Osteoblast (primary cell): ENCODE measurements around the gene LYG2. TPM values are rescaled to one million over a fixed set of nuclear protein-coding genes. Genes with fewer than 3 reads are reported as not detected.
"Not testable (repeated sequence)": the region's sequence is repeated elsewhere in the genome, so short reads cannot be mapped to it uniquely, and the experiment has no call there.

Experiments used
- DNase-seq: peaks from one replicate; pipeline ENCODE4 v3.0.0; 2011; ENCODE audit warnings: low spot score, mixed read lengths; ENCODE audit not compliant: insufficient read length; ENCODE audit errors: missing footprints
- H2AFZ ChIP-seq: 2 replicates; pipeline ENCODE4 v1.6.0; 2011; ENCODE audit warnings: mild to moderate bottlenecking, low read length
- H3K27ac ChIP-seq: 2 replicates; pipeline ENCODE4 v1.5.1; 2011; ENCODE audit warnings: mild to moderate bottlenecking, low read depth, low read length, moderate library complexity
- H3K27me3 ChIP-seq: 2 replicates; pipeline ENCODE4 v1.6.0; 2012; ENCODE audit warnings: mild to moderate bottlenecking, control low read depth, inconsistent platforms, low read length, moderate library complexity; ENCODE audit not compliant: insufficient read depth
- H3K36me3 ChIP-seq: 2 replicates; pipeline ENCODE4 v1.5.1; 2011; ENCODE audit warnings: mild to moderate bottlenecking, low read length, control low read depth, moderate library complexity; ENCODE audit not compliant: insufficient read depth
- H3K4me1 ChIP-seq: 2 replicates; pipeline ENCODE4 v1.5.1; 2011; ENCODE audit warnings: mild to moderate bottlenecking, low read length, control low read depth, moderate library complexity; ENCODE audit not compliant: insufficient read depth
- H3K4me2 ChIP-seq: 2 replicates; pipeline ENCODE4 v1.6.0; 2011; ENCODE audit warnings: mild to moderate bottlenecking, low read length; ENCODE audit not compliant: insufficient read depth
- H3K4me3 ChIP-seq: fragments of 200-600 bp; sonication (generic); 3 replicates; pipeline ENCODE4 v1.5.1; 2012; ENCODE audit warnings: mild to moderate bottlenecking, low read length, inconsistent platforms; ENCODE audit not compliant: insufficient read depth
- H3K79me2 ChIP-seq: 2 replicates; pipeline ENCODE4 v1.6.0; 2012; ENCODE audit warnings: mild to moderate bottlenecking, low read length, control low read depth, inconsistent platforms; ENCODE audit not compliant: insufficient read depth
- H3K9me3 ChIP-seq: 2 replicates; pipeline ENCODE4 v1.5.1; 2011; ENCODE audit warnings: low read depth, low read length, control low read depth
- H4K20me1 ChIP-seq: 2 replicates; pipeline ENCODE4 v1.6.0; 2012; ENCODE audit warnings: mild to moderate bottlenecking, low read length, control low read depth; ENCODE audit not compliant: insufficient read depth
- total RNA-seq: library from RNA; depleted of rRNA; stranded (reverse); fragments of >200 nt; gene quantifications from 2 replicates; pipeline ENCODE4 v1.2.3, GENCODE V29; 2012
- TF ChIP-seq, protein P1 (sequence below): IDR thresholded peaks from 2 replicates; pipeline ENCODE4 v1.5.1; 2011; ENCODE audit warnings: mild to moderate bottlenecking, low read depth, low read length, moderate library complexity; ENCODE audit errors: extremely low read depth

The LYG2 gene
- total RNA-seq: not detected in 2 replicates

- H3K79me2 ChIP-seq: no peaks in the 10 kb centered on the region
- no peak within 1 kb of the TSS for H3K27ac ChIP-seq
- no peaks in the 10 kb centered on the region for H3K27me3 ChIP-seq
- H3K4me3 ChIP-seq: no peak within 1 kb of the TSS
- no peak within 1 kb of the TSS for H3K4me2 ChIP-seq
- no peaks in the 10 kb centered on the region for H4K20me1 ChIP-seq
- no peaks in the 10 kb centered on the region for H3K4me1 ChIP-seq
- H3K36me3 ChIP-seq: no peaks in the 10 kb centered on the region
- TF ChIP-seq, protein P1, sequence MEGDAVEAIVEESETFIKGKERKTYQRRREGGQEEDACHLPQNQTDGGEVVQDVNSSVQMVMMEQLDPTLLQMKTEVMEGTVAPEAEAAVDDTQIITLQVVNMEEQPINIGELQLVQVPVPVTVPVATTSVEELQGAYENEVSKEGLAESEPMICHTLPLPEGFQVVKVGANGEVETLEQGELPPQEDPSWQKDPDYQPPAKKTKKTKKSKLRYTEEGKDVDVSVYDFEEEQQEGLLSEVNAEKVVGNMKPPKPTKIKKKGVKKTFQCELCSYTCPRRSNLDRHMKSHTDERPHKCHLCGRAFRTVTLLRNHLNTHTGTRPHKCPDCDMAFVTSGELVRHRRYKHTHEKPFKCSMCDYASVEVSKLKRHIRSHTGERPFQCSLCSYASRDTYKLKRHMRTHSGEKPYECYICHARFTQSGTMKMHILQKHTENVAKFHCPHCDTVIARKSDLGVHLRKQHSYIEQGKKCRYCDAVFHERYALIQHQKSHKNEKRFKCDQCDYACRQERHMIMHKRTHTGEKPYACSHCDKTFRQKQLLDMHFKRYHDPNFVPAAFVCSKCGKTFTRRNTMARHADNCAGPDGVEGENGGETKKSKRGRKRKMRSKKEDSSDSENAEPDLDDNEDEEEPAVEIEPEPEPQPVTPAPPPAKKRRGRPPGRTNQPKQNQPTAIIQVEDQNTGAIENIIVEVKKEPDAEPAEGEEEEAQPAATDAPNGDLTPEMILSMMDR: no peak
- no peaks in the 10 kb centered on the region for H3K9me3 ChIP-seq
- H2AFZ ChIP-seq: no peak within 1 kb of the TSS
- DNase-seq: no peak
Measured at GRCh38 chr2:99255491-99256318, at the start of gene LYG2. Gene LYG2 (minus strand): TSS chr2:99255666. CDS start chr2:99254260, 1,406 bp downstream.

GRCh38 chr2:99301097-99301496 lies 45.6 kb upstream of the LYG2 start, which contains the start of gene LYG1:
Gene LYG1 (minus strand): TSS chr2:99301197. CDS start chr2:99295670, 5,527 bp downstream.
- H3K27ac ChIP-seq, H4K20me1 ChIP-seq, H2AFZ ChIP-seq, DNase-seq, H3K27me3 ChIP-seq, H3K4me3 ChIP-seq, H3K36me3 ChIP-seq, H3K4me1 ChIP-seq, H3K4me2 ChIP-seq, H3K79me2 ChIP-seq, H3K9me3 ChIP-seq: not testable (repeated sequence)

GRCh38 chr2:99299580-99299979 lies 44.1 kb upstream of the LYG2 start:
- Histone ChIP-seq H2AFZ (no peak overlapping the region), H3K4me3 (no peak overlapping the region), H3K79me2 (no peaks in the 10 kb centered on the region), H3K36me3 (no peaks in the 10 kb centered on the region), H3K27ac (no peak overlapping the region), H3K4me1 (no peaks in the 10 kb centered on the region), H4K20me1 (no peaks in the 10 kb centered on the region), H3K9me3 (no peaks in the 10 kb centered on the region), H3K27me3 (no peaks in the 10 kb centered on the region), H3K4me2 (no peak overlapping the region)
- TF ChIP-seq, protein P1: no peak
- no peak for DNase-seq

DNA sequence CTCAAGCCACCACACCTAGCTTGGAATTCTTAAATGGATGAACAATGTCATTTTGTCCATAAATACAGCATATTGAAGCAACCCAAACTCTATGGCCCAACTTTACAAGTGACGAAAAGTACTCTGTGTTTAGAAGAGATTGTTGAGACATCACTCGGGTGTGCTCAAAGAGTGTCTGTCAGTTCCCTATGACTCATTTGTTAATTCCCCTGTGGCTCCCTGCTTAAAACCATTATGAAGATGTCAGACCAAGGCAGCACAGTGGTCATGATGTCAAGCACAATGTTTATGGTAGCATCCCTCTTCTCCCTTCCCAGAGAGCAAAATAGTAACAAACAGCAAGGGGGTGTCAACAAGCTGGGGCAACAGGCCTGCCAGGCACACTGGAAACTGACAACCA lies 42.5 kb upstream of the LYG2 start:
- Histone ChIP-seq H3K27me3 (no peaks in the 10 kb centered on the region), H2AFZ (no peak overlapping the region), H3K9me3 (no peaks in the 10 kb centered on the region), H3K4me1 (no peaks in the 10 kb centered on the region), H3K79me2 (no peaks in the 10 kb centered on the region), H3K36me3 (no peaks in the 10 kb centered on the region), H3K27ac (no peak overlapping the region), H3K4me3 (no peak overlapping the region), H3K4me2 (no peak overlapping the region), H4K20me1 (no peaks in the 10 kb centered on the region)
- TF ChIP-seq, protein P1: no peak
- DNase-seq: no peak
